ENCODE data around the gene CLTCL1. TPM values are rescaled to one million over a fixed set of nuclear protein-coding genes. Genes with fewer than 3 reads are reported as not detected.

CLTCL1 gene
- total and polyA plus RNA-seq, 2 experiments from 2014 or later: 8.5 to 10.2 TPM

DNA sequence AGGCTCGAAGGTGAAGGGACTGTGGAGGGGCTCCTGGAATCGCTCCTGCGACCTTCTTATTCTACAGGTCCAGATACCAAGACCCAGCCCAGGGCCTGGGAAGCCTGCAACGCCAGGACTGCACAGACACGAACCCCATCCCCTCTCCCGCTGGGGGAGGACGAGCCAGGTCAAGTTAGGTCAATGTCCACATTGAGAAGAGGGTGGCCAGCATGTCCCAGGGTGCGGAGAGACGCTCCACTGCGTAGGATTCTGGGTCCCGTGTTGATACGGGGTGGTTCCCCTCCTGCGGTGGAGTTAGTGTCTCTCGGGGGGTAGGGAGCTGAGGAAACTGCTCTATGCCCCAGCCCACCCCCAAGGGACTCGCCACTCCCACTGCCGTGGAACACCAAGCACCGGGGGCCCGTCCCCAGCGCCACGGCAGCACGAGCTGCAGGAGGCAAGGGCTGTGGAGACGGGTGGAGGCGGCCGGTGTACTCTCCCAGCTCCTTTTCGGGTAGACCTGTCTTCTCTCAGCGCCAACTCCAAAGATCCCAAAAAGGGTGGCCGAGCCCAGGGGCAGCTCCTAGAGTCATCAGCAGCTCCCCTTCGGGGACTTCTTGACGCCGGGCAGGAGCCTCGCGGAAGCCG is 143.0 kb downstream of the CLTCL1 start:
- peaks cover 3% of the 10 kb centered on the region for H3K4me1 ChIP-seq (ENCODE audit: insufficient read depth)
- no peaks in the 10 kb centered on the region for H3K36me3 ChIP-seq (ENCODE audit: low read depth)
- no peak overlapping the region for H3K9ac ChIP-seq
- TF ChIP-seq EZH2phosphoT487 (IDR thresholded peaks at IDR 0.05; ENCODE audit: insufficient read depth, low read depth) (no peak), EZH2 (IDR thresholded peaks at IDR 0.05; ENCODE audit: insufficient read depth, poor library complexity, severe bottlenecking) (no peak)
- no peak overlapping the region for H2AFZ ChIP-seq
- no peak for DNase-seq
- H3K27me3 ChIP-seq (replicated peaks; ENCODE audit: insufficient read depth): peaks cover 43% of the 10 kb centered on the region
- WGBS, 2 experiments (ENCODE audit: low coverage in 1 of 2, low lambda C conversion rate in 2 of 2, missing lambda C conversion rate in 2 of 2): 21 to 29% methylated on average over 29 to 31 of the region's 33 CpGs
- in situ Hi-C loops (cut with MboI): no loop called here
- no peak overlapping the region for H3K4me3 ChIP-seq
- no peak overlapping the region for H3K4me2 ChIP-seq (ENCODE audit: unreplicated experiment)
- H3K9me2 ChIP-seq (ENCODE audit: insufficient read depth): no peaks in the 10 kb centered on the region
- H3K9me3 ChIP-seq (ENCODE audit: low read depth): no peaks in the 10 kb centered on the region
- peaks cover 9% of the 10 kb centered on the region for H3K79me2 ChIP-seq (ENCODE audit: insufficient read depth)
- no peak overlapping the region for H3K27ac ChIP-seq
- H3F3A ChIP-seq (ENCODE audit: insufficient read depth): no peaks in the 10 kb centered on the region
- H4K20me1 ChIP-seq (ENCODE audit: insufficient read depth): no peaks in the 10 kb centered on the region

DNA sequence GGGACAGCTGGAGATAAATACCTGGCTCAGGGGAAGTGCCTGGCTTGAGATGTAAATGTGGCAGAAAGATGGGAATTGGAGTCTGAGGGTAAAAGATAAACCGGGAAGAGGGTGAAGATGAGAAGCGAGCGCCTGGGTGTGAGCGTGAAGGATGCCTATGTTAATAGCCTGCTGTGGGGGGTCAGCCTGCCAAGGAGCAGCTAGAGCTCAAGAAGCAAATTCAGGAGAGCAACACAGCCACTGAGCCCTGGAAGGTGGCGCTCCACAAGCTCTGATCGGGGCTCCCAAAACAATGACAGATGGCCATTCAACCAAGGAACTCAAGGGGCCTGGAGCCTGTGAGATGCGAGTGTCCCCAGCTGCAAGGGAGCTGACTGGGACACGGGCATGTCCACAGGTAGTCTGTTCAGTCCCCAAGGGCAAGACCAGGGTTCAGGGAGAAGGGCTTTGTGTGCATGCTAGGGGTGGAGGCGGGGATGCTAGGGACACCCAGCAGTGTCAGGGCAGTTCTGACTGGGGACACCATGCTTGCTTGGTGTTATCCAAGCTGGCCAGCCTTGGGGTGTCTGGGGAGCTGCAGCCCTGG is 144.2 kb downstream of the CLTCL1 start:
- no peak for DNase-seq

DNA sequence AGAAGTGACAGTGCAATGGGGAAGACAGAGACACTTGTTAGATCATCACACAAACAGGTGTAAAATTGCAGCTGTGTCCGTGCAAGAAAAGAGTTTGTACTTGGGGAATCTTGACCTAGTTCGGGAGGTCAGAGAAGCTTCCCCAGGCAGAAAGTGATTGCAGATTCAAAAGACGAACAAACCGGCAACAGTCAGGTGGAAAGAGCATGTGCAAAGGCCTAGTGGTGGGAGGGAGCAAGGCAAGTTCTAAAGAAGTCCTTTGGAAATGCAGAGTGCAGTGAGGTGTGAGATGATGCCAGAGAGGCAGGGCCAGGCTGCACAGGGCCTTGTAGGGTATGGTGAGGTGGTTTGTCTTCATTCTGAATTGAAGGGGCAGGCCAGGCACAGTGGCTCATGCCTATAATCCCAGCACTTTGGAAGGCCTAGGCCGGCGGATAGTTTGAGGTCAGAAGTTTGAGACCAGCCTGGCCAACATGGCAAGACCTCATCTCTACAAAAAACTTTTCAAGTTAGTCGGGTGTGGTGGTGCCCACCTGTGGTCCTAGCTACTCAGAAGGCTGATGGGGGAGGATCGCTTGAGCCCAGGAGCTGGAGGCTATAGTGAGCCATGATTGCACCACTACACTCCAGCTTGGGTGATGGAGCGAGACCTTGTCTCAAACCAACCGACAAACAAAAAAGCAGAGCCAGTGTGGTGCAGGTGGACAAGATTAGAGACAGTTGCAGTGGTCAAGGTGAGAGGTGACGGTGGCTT is 145.1 kb downstream of the CLTCL1 start:
- WGBS, 2 experiments (ENCODE audit: low coverage in 1 of 2, low lambda C conversion rate in 2 of 2, missing lambda C conversion rate in 2 of 2): 61 to 66% methylated on average over 11 of the region's 11 CpGs
- in situ Hi-C loops (cut with MboI): no loop called here
- Histone ChIP-seq H3K9ac (no peak overlapping the region), H3K36me3 (ENCODE audit: low read depth) (no peaks in the 10 kb centered on the region; the same call in 1 of the 2 replicates), H3K4me2 (ENCODE audit: unreplicated experiment) (no peak overlapping the region), H3K9me3 (ENCODE audit: low read depth) (no peaks in the 10 kb centered on the region), H3F3A (ENCODE audit: insufficient read depth) (no peaks in the 10 kb centered on the region), H3K4me3 (no peak overlapping the region), H3K27me3 (replicated peaks; ENCODE audit: insufficient read depth) (peaks cover 27% of the 10 kb centered on the region), H2AFZ (no peak overlapping the region), H3K27ac (no peak overlapping the region), H3K4me1 (ENCODE audit: insufficient read depth) (peaks cover 7% of the 10 kb centered on the region), H3K9me2 (ENCODE audit: insufficient read depth) (no peaks in the 10 kb centered on the region), H4K20me1 (ENCODE audit: insufficient read depth) (no peaks in the 10 kb centered on the region), H3K79me2 (ENCODE audit: insufficient read depth) (peaks cover 27% of the 10 kb centered on the region)
- DNase-seq: no peak
- TF ChIP-seq EZH2 (IDR thresholded peaks at IDR 0.05; ENCODE audit: insufficient read depth, poor library complexity, severe bottlenecking): no peak
- TF ChIP-seq EZH2phosphoT487 (IDR thresholded peaks at IDR 0.05; ENCODE audit: insufficient read depth, low read depth): no peak

More for the DNA sequence above, 144.2 kb downstream of the CLTCL1 start:
- H2AFZ ChIP-seq: no peak overlapping the region
- 17% methylated on average over 9 of the region's 9 CpGs for WGBS, 2 experiments (ENCODE audit: low coverage in 1 of 2, low lambda C conversion rate in 2 of 2, missing lambda C conversion rate in 2 of 2)
- no peaks in the 10 kb centered on the region for H3K36me3 ChIP-seq (ENCODE audit: low read depth)
- peaks cover 22% of the 10 kb centered on the region for H3K79me2 ChIP-seq (ENCODE audit: insufficient read depth)
- no peak overlapping the region for H3K9ac ChIP-seq
- H3K4me3 ChIP-seq: no peak overlapping the region
- H3K9me2 ChIP-seq (ENCODE audit: insufficient read depth): no peaks in the 10 kb centered on the region
- no peak for TF ChIP-seq EZH2 (IDR thresholded peaks at IDR 0.05; ENCODE audit: insufficient read depth, poor library complexity, severe bottlenecking)
- no peak for TF ChIP-seq EZH2phosphoT487 (IDR thresholded peaks at IDR 0.05; ENCODE audit: insufficient read depth, low read depth)
- H3K27ac ChIP-seq: no peak overlapping the region
- H3K4me1 ChIP-seq (ENCODE audit: insufficient read depth): peaks cover 7% of the 10 kb centered on the region
- H4K20me1 ChIP-seq (ENCODE audit: insufficient read depth): no peaks in the 10 kb centered on the region
- in situ Hi-C loops (cut with MboI): no loop called here
- no peaks in the 10 kb centered on the region for H3F3A ChIP-seq (ENCODE audit: insufficient read depth)
- no peaks in the 10 kb centered on the region for H3K9me3 ChIP-seq (ENCODE audit: low read depth)
- peaks cover 36% of the 10 kb centered on the region for H3K27me3 ChIP-seq (replicated peaks; ENCODE audit: insufficient read depth)
- no peak overlapping the region for H3K4me2 ChIP-seq (ENCODE audit: unreplicated experiment)

DNA sequence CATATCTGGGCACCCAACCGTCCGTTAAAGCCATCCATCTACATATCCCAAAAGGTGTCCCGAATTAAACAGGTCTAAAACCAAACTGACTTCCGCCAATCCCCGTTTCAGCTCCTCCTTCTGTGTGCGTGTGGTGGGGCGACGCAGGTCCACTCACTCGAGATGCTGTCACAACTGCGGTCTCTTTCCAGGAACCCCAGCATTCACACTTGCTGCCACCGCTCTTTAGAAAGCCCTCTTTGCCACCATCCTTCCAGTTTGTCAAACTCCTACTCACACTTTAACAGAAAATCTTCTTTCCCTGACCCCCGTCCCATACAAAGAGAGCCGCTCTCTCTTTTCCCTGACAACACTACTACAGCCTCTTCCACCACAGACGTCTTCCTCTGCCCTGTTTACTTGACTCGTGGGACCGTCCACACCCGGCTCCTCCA is 147.5 kb downstream of the CLTCL1 start:
- H3K9me3 ChIP-seq (ENCODE audit: low read depth): no peaks in the 10 kb centered on the region
- peak overlapping the region; percentile 91 for H2AFZ ChIP-seq
- no peaks in the 10 kb centered on the region; the same call in 1 of the 2 replicates for H3K36me3 ChIP-seq (ENCODE audit: low read depth)
- WGBS, 2 experiments (ENCODE audit: low coverage in 1 of 2, low lambda C conversion rate in 2 of 2, missing lambda C conversion rate in 2 of 2): 6% methylated on average over 17 of the region's 17 CpGs
- peaks cover 7% of the 10 kb centered on the region for H3K4me1 ChIP-seq (ENCODE audit: insufficient read depth)
- in situ Hi-C loops (cut with MboI): no loop called here
- H3K79me2 ChIP-seq (ENCODE audit: insufficient read depth): peaks cover 27% of the 10 kb centered on the region
- no peaks in the 10 kb centered on the region for H3K9me2 ChIP-seq (ENCODE audit: insufficient read depth)
- H3K27me3 ChIP-seq (replicated peaks; ENCODE audit: insufficient read depth): peaks cover 11% of the 10 kb centered on the region
- peak overlapping the region; percentile 92 for H3K4me2 ChIP-seq (ENCODE audit: unreplicated experiment)
- H4K20me1 ChIP-seq (ENCODE audit: insufficient read depth): no peaks in the 10 kb centered on the region
- peak overlapping the region; percentile 72 for H3K27ac ChIP-seq
- H3F3A ChIP-seq (ENCODE audit: insufficient read depth): no peaks in the 10 kb centered on the region
- TF ChIP-seq EZH2 (IDR thresholded peaks at IDR 0.05; ENCODE audit: insufficient read depth, poor library complexity, severe bottlenecking) (no peak), EZH2phosphoT487 (IDR thresholded peaks at IDR 0.05; ENCODE audit: insufficient read depth, low read depth) (no peak)
- H3K9ac ChIP-seq: peak overlapping the region; percentile 94
- peak; percentile 71 for DNase-seq
- peak overlapping the region; percentile 99 for H3K4me3 ChIP-seq
